K562 (cell line): Measurements from ENCODE around the gene CAMK2B.

ENCODE experiments used
- BCOR ChIP-seq: fragments of 450-650 bp; IDR thresholded peaks from 2 replicates; pipeline ENCODE4 v1.6.1; 2016
- EZH2 ChIP-seq: IDR thresholded peaks from 2 replicates; pipeline ENCODE4 v1.6.1; 2012; ENCODE audit warnings: low read depth, mild to moderate bottlenecking, inconsistent platforms, low read length, borderline replicate concordance
- HBP1 ChIP-seq: fragments of 450-650 bp; formaldehyde crosslinking; IDR thresholded peaks from 2 replicates; pipeline ENCODE4 v1.4.0; 2022; ENCODE audit warnings: missing genetic modification characterization
- NKRF ChIP-seq: fragments of 450-650 bp; IDR thresholded peaks from 2 replicates; pipeline ENCODE4 v1.6.1; 2016; ENCODE audit warnings: borderline replicate concordance
- PHTF2 ChIP-seq: fragments of 250-450 bp; sonication (Bioruptor Pico); IDR thresholded peaks from 2 replicates; pipeline ENCODE4 v1.5.0; 2021; ENCODE audit warnings: mild to moderate bottlenecking
- PML ChIP-seq: IDR thresholded peaks from 2 replicates; pipeline ENCODE4 v1.6.1; 2012; ENCODE audit warnings: low read length, inconsistent platforms
- REST ChIP-seq, 2 experiments: fragments of 450-650 bp; formaldehyde crosslinking in 1 of 2; IDR thresholded peaks; 2 replicates each; pipeline versions ENCODE4 v1.4.0 to v1.6.1; 2014 to 2020; ENCODE audit warnings: mild to moderate bottlenecking in 2 of 2, borderline replicate concordance in 1 of 2, low read depth in 1 of 2
- RFX5 ChIP-seq: IDR thresholded peaks from 2 replicates; pipeline ENCODE4 v1.6.1; 2011; ENCODE audit warnings: low read depth, mild to moderate bottlenecking, improper control_type of control experiment, low read length
- ZFP91 ChIP-seq: sonication (generic); formaldehyde crosslinking; IDR thresholded peaks from 2 replicates; pipeline ENCODE4 v1.8.0; 2022; ENCODE audit warnings: mild to moderate bottlenecking, missing genetic modification reagents
- TF ChIP-seq, protein P1 (sequence below): sonication (generic); formaldehyde crosslinking; IDR thresholded peaks from 2 replicates; pipeline ENCODE4 v1.9.0; 2022; ENCODE audit warnings: mild to moderate bottlenecking, missing genetic modification reagents

DNA sequence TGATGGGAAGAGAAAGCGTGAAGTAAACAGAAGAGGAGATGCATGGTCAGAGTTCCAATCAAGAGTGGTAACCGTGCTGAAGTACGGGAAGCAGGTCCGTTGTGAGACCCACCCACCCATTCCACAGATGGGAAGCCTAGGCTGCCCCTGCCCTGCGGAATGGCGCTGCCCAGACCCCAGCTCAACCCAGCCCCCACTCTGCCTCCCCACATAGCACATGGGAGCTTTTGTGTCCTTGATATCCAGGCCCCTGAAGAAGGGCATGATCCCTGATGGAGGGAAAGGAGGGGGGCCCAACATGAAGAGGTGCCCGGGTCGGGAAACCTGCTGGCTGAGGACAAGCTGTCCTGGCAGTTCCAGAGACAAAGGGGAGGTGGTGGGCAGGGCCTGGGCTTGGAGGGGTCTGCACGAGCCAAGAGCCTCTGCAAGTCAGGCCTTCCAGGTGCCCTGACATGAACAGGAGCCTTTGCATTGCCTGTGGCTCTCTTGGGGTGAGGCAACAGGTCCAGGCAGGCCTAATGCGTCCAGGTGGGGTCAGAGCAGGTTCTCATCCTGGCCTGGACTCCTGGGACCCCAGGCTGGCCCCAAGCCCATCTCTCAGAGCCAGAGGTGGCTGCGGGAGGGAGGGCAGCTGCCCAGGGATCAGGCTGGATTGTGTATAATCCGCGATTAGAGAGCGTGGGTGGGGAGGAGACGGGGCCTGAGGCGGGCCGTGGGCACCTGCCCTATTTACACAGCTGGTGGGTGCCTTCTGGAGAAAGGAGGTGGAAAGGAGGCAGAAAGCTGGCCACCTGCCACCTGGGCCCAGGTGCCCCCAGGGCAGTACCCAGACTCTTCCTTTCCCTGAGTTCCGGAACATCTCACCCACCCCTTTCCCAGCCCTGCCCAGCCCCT is 101.1 kb downstream of the CAMK2B start:
- TF ChIP-seq RFX5 = no peak
- no peak for TF ChIP-seq PML
- TF ChIP-seq ZFP91 = no peak
- no peak for TF ChIP-seq EZH2
- no peak for TF ChIP-seq REST (IDR thresholded peaks at IDR 0.05; ENCODE audit: borderline replicate concordance)
- no peak for TF ChIP-seq REST (CRISPR knock-in tag; IDR thresholded peaks at IDR 0.05; ENCODE audit: low read depth)
- no peak for TF ChIP-seq HBP1
- TF ChIP-seq NKRF = no peak
- TF ChIP-seq, protein P1, sequence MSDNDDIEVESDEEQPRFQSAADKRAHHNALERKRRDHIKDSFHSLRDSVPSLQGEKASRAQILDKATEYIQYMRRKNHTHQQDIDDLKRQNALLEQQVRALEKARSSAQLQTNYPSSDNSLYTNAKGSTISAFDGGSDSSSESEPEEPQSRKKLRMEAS (CRISPR knock-in tag) = no peak
- TF ChIP-seq BCOR = no peak
- TF ChIP-seq PHTF2 (CRISPR knock-in tag) = no peak
